HG02870 (cell line): ENCODE measurements around the gene SWSAP1.
"Not testable (repeated sequence)": the region's sequence is repeated elsewhere in the genome, so short reads cannot be mapped to it uniquely, and the experiment has no call there.

ENCODE experiments used
- ATAC-seq: cut with Tn5 transposase; IDR thresholded peaks from one replicate; pipeline ENCODE4 v1.9.1; 2021; ENCODE audit warnings: mild to moderate bottlenecking, moderate library complexity; ENCODE audit not compliant: unreplicated experiment

The SWSAP1 gene

GRCh38 chr19:11354102-11354501 lies 20.4 kb upstream of the SWSAP1 start:
- ATAC-seq, result not testable (repeated sequence)

GRCh38 chr19:11355160-11356073 lies 19.0 kb upstream of the SWSAP1 start, which contains the start of gene PLPPR2:
Gene PLPPR2 (plus strand): TSS chr19:11355432. CDS start chr19:11357674, 2,242 bp downstream.
- no peak for ATAC-seq

- no peak for ATAC-seq
Observed at GRCh38 chr19:11356074-11356397, 18.4 kb upstream of the SWSAP1 start.

GRCh38 chr19:11356676-11357550 lies 17.6 kb upstream of the SWSAP1 start:
- ATAC-seq, result no peak

GRCh38 chr19:11359421-11359820 lies 15.0 kb upstream of the SWSAP1 start:
- ATAC-seq, result no peak

- no peak for ATAC-seq
Observed at GRCh38 chr19:11361037-11361770, 13.3 kb upstream of the SWSAP1 start.

- no peak for ATAC-seq
Observed at GRCh38 chr19:11361771-11362731, 12.4 kb upstream of the SWSAP1 start.

- no peak for ATAC-seq
Observed at GRCh38 chr19:11363881-11364280, 10.6 kb upstream of the SWSAP1 start.

- no peak for ATAC-seq
Observed at GRCh38 chr19:11364296-11364904, 10.1 kb upstream of the SWSAP1 start.

- no peak for ATAC-seq
Observed at GRCh38 chr19:11364935-11365334, 9.5 kb upstream of the SWSAP1 start.

GRCh38 chr19:11365557-11366117 lies 8.8 kb upstream of the SWSAP1 start:
- ATAC-seq, result no peak

- no peak for ATAC-seq
Observed at GRCh38 chr19:11367528-11367927, 6.9 kb upstream of the SWSAP1 start.

GRCh38 chr19:11370744-11371143 lies 3.7 kb upstream of the SWSAP1 start:
- no peak for ATAC-seq

GRCh38 chr19:11373166-11373884 lies 1.1 kb upstream of the SWSAP1 start:
- ATAC-seq, result no peak

- no peak for ATAC-seq
Observed at GRCh38 chr19:11373885-11374432, 507 bp upstream of the SWSAP1 start.

GRCh38 chr19:11375143-11375948 lies 880 bp downstream of the SWSAP1 start:
- ATAC-seq, result no peak

GRCh38 chr19:11377237-11377636 lies 2.8 kb downstream of the SWSAP1 start:
- no peak for ATAC-seq
